Psoas muscle (tissue), 8 donors: Measurements from ENCODE around the gene ARHGAP35. TPM values are rescaled to one million over a fixed set of nuclear protein-coding genes. Genes with fewer than 3 reads are reported as not detected.
A peak's percentile ranks its signal among the peaks of the same experiment; 100 is the strongest.

ENCODE experiments used
- ATAC-seq, 4 donors: fragments of 200-7000 bp; cut with Tn5 transposase; one replicate each; pipeline ENCODE4 v1.9.1; 2020; ENCODE audit warnings: moderate library complexity in 3 of 4, mild to moderate bottlenecking in 2 of 4
- DNase-seq, 2 donors: peaks; one replicate each; pipeline ENCODE4 v3.0.0-alpha.2; 2020
- H3K27ac ChIP-seq: fragments of 200-600 bp; one replicate; pipeline ENCODE4 v1.8.0; 2022
- H3K27me3 ChIP-seq, 3 donors: fragments of 200-600 bp in 1 of 3; one replicate each; pipeline versions ENCODE4 v1.6.1 to v1.8.0; 2013 to 2022; ENCODE audit warnings: low read length in 2 of 3, mild to moderate bottlenecking in 2 of 3, moderate library complexity in 1 of 3; ENCODE audit not compliant: insufficient read depth in 3 of 3
- H3K36me3 ChIP-seq, 2 donors: fragments of 200-600 bp in 1 of 2; one replicate each; pipeline versions ENCODE4 v1.6.1 to v1.8.0; 2013 to 2022; ENCODE audit warnings: low read depth in 1 of 2, mild to moderate bottlenecking in 1 of 2, moderate library complexity in 1 of 2; ENCODE audit not compliant: insufficient read depth in 1 of 2
- H3K4me1 ChIP-seq: fragments of 200-600 bp; one replicate; pipeline ENCODE4 v1.8.0; 2022
- H3K4me3 ChIP-seq: fragments of 200-600 bp; one replicate; pipeline ENCODE4 v1.8.0; 2022; ENCODE audit warnings: mild to moderate bottlenecking
- H3K9me3 ChIP-seq: fragments of 200-600 bp; one replicate; pipeline ENCODE4 v1.8.0; 2022
- WGBS, 3 donors: extraction: QIAGEN DNeasy Blood & Tissue Kit; methylation state at CpG; one replicate each; pipeline versions ENCODE4 v1.1.6 to v1.1.7; 2013; 5-methylcytosine and 5-hydroxymethylcytosine counted together
- intact Hi-C, 2 donors: fragments of 100-400 bp; cut with DNase I; formaldehyde crosslinking; loops; one replicate each; pipeline versions ENCODE4 v1.11.0 to v1.14.2; 2022
- polyA plus RNA-seq, 3 donors: library from polyadenylated mRNA; stranded (reverse); fragments of 200-250 nt; gene quantifications; one replicate each; pipeline ENCODE4 v1.2.3, GENCODE V29; 2013
- total RNA-seq, 4 donors: library from RNA; stranded (reverse); fragmentation: NEBNext Ultra II Directional in 2 of 4; extraction: Animal tissue kit (Norgen Biotek cat#: 25700) in 2 of 4; gene quantifications; one replicate each; pipeline versions ENCODE4 v1.2.1 to v1.2.4, GENCODE V29; 2021 to 2023
- TF ChIP-seq, protein P1 (sequence below): fragments of 200-600 bp; IDR thresholded peaks from one replicate; pipeline ENCODE4 v1.8.0; 2022; ENCODE audit warnings: antibody characterized with exemption
- donor health status: healthy with polysubstance abuse.
- donor health status: DM: no; HTN: no; CAD: no; lungs with moderate emphysema.
- donor health status: Bipolar disorder and iron deficiency.
- donor health status: healthy.
- donor health status: DM: yes; HTN: yes; CAD: no.
- donor health status: DM: no; HTN: no; CAD: no.
- donor health status: DM: no; HTN: no; CAD: no.
- donor health status: DM: yes; HTN: yes; CAD: no.

The ARHGAP35 gene
- total and polyA plus RNA-seq, 7 donors: 10.0 to 50.6 (median 31.1) TPM

DNA sequence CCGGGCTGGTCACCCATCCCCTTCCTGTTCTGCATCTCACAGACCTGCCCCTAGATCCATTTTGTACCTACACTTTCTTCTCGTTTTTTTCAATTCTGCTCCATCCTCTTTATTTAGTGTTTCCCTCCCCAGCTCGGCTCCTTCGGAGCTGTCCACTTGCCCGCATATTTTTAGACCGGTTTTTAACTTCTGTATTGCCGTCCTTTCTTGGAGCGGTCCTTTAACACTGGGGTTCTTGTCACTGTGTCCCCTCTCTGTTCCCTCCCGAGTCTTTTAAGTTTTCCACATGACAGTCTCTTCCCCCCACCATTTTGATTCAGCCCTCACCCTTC lies 1.7 kb downstream of the ARHGAP35 start:
- Histone ChIP-seq H3K36me3 (no peaks in the 10 kb centered on the region), H3K4me1 (peaks cover 62% of the 10 kb centered on the region), H3K27ac (peak overlapping the region; percentile 99), H3K27me3 (no peaks in the 10 kb centered on the region), H3K9me3 (no peaks in the 10 kb centered on the region), H3K4me3 (peak overlapping the region; percentile 96)
- ATAC-seq (no peak), DNase-seq (no peak)
- intact Hi-C loops: loop anchor here (5.0 kb wide), 3 partner anchors 40 to 115 kb away; no protein-coding TSS in a partner anchor
- WGBS, 3 donors: 10 to 15% (median 15%) methylated on average over 9 of the region's 9 CpGs
- TF ChIP-seq, protein P1, sequence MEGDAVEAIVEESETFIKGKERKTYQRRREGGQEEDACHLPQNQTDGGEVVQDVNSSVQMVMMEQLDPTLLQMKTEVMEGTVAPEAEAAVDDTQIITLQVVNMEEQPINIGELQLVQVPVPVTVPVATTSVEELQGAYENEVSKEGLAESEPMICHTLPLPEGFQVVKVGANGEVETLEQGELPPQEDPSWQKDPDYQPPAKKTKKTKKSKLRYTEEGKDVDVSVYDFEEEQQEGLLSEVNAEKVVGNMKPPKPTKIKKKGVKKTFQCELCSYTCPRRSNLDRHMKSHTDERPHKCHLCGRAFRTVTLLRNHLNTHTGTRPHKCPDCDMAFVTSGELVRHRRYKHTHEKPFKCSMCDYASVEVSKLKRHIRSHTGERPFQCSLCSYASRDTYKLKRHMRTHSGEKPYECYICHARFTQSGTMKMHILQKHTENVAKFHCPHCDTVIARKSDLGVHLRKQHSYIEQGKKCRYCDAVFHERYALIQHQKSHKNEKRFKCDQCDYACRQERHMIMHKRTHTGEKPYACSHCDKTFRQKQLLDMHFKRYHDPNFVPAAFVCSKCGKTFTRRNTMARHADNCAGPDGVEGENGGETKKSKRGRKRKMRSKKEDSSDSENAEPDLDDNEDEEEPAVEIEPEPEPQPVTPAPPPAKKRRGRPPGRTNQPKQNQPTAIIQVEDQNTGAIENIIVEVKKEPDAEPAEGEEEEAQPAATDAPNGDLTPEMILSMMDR: no peak

DNA sequence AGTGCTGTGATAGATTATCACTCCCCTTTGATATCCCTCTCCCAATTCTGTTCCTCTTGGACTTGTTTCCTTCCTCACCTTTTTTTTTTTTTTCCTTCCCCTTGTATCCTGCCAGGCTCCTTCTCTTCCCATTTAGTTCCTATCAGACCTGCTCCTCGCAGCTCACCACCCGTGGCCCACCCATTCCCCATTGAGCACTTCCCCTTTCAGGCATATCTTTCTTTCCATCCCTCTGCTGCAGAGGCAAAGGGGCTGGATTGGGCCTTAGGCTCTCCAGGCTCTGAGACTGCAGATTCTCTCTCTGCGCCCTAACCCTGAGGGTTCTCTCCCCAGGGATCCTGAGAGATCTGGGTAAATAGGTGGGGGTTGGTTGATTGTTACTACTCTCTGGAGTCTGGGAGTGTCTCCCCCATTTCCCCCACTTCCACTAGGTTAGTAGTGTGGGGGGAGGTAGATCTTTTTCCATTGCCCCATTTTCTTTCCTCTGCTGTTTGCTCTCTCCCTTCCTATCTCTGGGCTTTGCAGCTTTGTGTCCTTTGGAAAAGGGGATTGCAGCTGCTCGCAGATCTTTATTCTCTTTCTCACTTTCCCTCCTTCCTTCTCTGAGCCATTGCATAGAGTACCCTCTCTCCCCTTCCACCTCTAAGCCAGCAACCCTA lies 2.3 kb downstream of the ARHGAP35 start:
- peak overlapping the region; percentile 96 for H3K4me3 ChIP-seq
- no peaks in the 10 kb centered on the region for H3K9me3 ChIP-seq
- ATAC-seq (no peak), DNase-seq (no peak)
- no peaks in the 10 kb centered on the region for H3K36me3 ChIP-seq
- peak overlapping the region; percentile 99 for H3K27ac ChIP-seq
- whole genome bisulfite sequencing, 3 donors: 47 to 62% (median 47%) methylated on average over 4 of the region's 4 CpGs
- TF ChIP-seq, protein P1: no peak
- intact Hi-C loops: loop anchor here (5.0 kb wide), 3 partner anchors 39 to 114 kb away; no protein-coding TSS in a partner anchor
- H3K4me1 ChIP-seq: peaks cover 64% of the 10 kb centered on the region
- H3K27me3 ChIP-seq: no peaks in the 10 kb centered on the region

DNA sequence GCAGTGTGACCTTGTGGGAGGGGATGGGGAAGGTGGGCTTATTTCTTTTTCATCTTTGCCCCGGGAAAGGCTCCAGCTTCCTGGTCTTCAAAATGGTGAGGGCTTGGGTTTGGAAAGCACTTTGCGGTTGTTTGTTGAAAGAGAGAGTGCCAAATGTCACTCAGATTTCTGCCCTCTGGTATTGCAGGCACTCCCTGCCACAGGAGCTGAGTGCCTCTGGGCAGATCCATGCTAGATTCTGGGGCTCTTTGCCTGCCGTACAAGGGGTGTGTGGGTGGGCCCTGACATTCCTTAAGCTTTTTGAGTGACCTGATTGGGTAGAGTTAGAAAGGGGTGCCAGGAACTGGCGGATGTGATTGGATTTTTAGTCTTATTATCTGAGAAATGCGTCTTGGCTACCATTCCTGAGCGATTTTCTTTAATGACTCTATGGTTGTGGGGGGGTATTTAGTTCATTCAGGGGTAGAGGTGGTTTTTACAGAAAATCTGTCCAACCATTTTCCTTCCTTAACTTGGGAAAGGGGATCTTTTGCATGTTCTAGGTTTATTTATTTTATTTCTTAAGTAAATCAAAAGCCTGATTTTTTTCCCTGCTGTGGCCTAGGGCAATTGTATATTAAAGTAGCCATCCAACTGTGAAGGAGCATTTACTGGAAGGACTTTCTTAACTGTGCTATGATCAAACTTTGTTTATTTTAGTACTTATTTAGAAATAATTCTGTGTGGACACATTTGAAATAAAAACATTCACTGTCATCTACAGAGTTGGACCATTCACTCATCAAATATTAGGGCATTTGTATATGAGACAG lies 3.2 kb downstream of the ARHGAP35 start:
- no peak for ATAC-seq
- DNase-seq: no peak
- H3K4me1 ChIP-seq: peaks cover 64% of the 10 kb centered on the region
- no peaks in the 10 kb centered on the region for H3K36me3 ChIP-seq
- TF ChIP-seq, protein P1: no peak
- H3K4me3 ChIP-seq: peak overlapping the region; percentile 96
- intact Hi-C loops: loop anchor here (5.0 kb wide), 3 partner anchors 38 to 113 kb away; no protein-coding TSS in a partner anchor
- no peaks in the 10 kb centered on the region for H3K9me3 ChIP-seq
- H3K27ac ChIP-seq: peak overlapping the region; percentile 99
- WGBS, 3 donors: 17 to 25% (median 21%) methylated on average over 6 of the region's 6 CpGs
- no peaks in the 10 kb centered on the region for H3K27me3 ChIP-seq

DNA sequence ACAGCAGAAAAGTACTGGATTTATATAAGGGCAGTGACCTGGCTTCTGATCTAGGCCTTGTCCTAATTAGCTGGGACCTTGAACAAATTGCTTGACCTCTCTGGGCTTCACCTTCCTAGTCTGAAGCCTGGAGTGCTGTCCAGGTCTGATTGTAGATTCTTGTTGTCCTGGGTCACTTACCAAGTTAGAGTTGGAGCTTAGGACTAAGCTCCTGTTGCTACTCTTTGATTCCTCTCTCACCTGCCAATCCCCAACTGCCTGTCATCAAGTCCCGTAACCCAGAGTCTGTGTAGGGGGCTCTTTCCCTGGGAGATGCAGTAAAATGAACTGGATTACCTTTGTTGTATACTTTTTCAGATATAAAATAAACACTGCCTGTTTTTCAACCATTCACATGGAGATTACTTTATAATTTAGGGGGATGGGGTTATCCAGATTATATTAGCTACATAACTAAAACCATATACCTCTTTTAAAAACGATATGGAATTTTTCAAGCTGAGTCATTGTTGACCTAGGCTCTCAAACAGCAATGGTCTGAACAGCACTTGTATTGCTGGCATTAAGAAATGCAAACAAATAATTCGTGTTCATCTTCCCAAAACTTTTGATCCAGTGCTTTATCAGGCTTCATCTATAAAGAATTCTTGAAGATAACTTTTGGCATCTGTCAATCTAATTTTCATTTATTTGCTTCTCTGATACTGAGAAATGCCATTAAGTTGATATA lies 5.8 kb downstream of the ARHGAP35 start:
- TF ChIP-seq, protein P1: no peak
- ATAC-seq: peak; percentile 35 to 60 (median 50)
- Histone ChIP-seq H3K27ac (peak overlapping the region; percentile 13), H3K9me3 (no peaks in the 10 kb centered on the region), H3K36me3 (no peaks in the 10 kb centered on the region), H3K4me3 (no peak overlapping the region), H3K4me1 (peaks cover 60% of the 10 kb centered on the region), H3K27me3 (no peaks in the 10 kb centered on the region)
- 24 to 43% (median 30%) methylated on average over 3 of the region's 3 CpGs for WGBS, 3 donors
- intact Hi-C loops: loop anchor here in 1 of 2 donors (5.0 kb wide), 1 partner anchor 36 kb away; no protein-coding TSS in a partner anchor
- no peak for DNase-seq
